ENCODE data around the gene PLA2G4A. TPM values are rescaled to one million over a fixed set of nuclear protein-coding genes. Genes with fewer than 3 reads are reported as not detected.

PLA2G4A gene
- total and polyA plus RNA-seq, 5 donors from 2014 or later = not detected

DNA sequence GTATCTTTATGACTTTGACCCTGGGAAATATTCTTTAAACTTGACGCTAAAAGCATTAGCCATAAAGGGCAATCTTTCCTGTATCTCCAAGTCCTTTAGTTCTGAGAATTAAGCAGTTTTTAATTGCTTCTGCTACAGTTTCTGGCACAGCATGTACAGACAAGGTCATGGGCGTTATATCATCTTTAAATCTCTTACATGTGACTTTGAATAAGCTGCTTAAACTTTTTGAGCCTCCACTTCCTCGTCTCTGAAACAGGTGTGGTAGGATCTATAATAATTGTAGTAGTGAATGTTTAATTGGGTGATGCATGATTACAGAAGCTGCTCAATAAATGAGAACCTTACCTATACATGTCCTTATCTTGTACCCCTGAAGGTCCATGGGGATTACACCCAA is 153.4 kb downstream of the PLA2G4A start:
- ATAC-seq (ENCODE audit: low read depth in 2 of 2) (no peak), DNase-seq (no peak)
- Mint-ChIP-seq H3K9me3 (peaks cover 0 to 1% (median 0%) of the 10 kb centered on the region in 7 donors), H3K27me3 (peaks cover 6% of the 10 kb centered on the region), H3K36me3 (no peaks in the 10 kb centered on the region), H3K4me1 (no peaks in the 10 kb centered on the region), H3K4me3 (no peak overlapping the region), H3K27ac (no peak overlapping the region)
- no peaks in the 10 kb centered on the region for H3K27me3 ChIP-seq (ENCODE audit: control insufficient read depth, insufficient read depth, low read length)
- H3K36me3 ChIP-seq (ENCODE audit: control insufficient read depth, insufficient read depth, low read length) = no peaks in the 10 kb centered on the region
- no peaks in the 10 kb centered on the region for H3K4me1 ChIP-seq (ENCODE audit: control insufficient read depth, insufficient read depth, low read length, poor library complexity, severe bottlenecking)
- no peak overlapping the region for H3K27ac ChIP-seq (ENCODE audit: insufficient read depth, low read length, poor library complexity, severe bottlenecking)
- no peaks in the 10 kb centered on the region for H3K9me3 ChIP-seq (ENCODE audit: control insufficient read depth in 2 of 2, low read length in 2 of 2)
- H3K4me3 ChIP-seq (ENCODE audit: low read depth, low read length) = no peak overlapping the region

DNA sequence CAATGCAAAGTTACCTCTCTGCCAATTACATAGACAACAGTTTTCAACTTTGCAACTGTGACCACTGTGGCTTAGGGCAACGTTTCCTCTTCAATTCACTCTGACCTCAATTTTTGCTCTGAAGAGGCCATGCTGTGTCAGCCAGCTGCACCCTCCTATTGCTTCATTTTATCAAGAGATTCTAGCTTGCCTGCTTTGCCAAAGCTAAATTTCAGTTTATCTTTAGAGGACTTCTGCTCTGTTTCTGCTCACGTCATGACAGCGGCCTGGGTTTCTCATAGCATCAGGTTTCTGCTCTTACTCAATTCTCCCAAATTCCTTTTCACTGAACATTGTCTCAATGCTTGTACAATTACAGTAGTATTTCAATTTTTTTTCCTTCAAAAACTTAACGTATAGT is 154.6 kb downstream of the PLA2G4A start:
- H3K4me1 ChIP-seq (ENCODE audit: control insufficient read depth, insufficient read depth, low read length, poor library complexity, severe bottlenecking) = no peaks in the 10 kb centered on the region
- Mint-ChIP-seq H3K27ac (no peak overlapping the region), H3K4me3 (no peak overlapping the region), H3K36me3 (no peaks in the 10 kb centered on the region), H3K27me3 (peaks cover 6% of the 10 kb centered on the region), H3K9me3 (peaks cover 0 to 1% (median 0%) of the 10 kb centered on the region in 7 donors), H3K4me1 (no peaks in the 10 kb centered on the region)
- H3K27ac ChIP-seq (ENCODE audit: insufficient read depth, low read length, poor library complexity, severe bottlenecking) = no peak overlapping the region
- H3K27me3 ChIP-seq (ENCODE audit: control insufficient read depth, insufficient read depth, low read length) = no peaks in the 10 kb centered on the region
- no peak overlapping the region for H3K4me3 ChIP-seq (ENCODE audit: low read depth, low read length)
- DNase-seq (no peak), ATAC-seq (ENCODE audit: low read depth in 2 of 2) (no peak)
- H3K36me3 ChIP-seq (ENCODE audit: control insufficient read depth, insufficient read depth, low read length) = no peaks in the 10 kb centered on the region
- H3K9me3 ChIP-seq (ENCODE audit: control insufficient read depth in 2 of 2, low read length in 2 of 2) = no peaks in the 10 kb centered on the region

DNA sequence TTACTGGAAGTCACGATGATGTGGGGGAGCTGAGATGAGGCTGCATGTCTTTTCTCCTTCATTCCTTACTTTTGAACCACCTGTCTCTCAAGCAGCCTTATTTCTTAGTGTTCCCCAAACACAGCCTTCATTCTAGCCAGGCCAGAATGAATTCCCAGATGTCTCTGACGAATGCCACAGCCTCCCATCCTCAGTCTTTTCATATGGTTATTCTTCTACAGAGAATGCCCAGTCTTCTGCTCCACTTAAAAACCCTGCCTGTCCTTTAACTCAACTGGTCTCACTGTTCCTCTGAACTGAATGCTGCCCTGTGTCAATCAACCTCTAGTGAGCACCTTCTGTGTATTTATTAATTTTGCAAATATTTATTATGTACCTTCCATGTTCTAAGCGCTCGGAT is 156.2 kb downstream of the PLA2G4A start:
- ATAC-seq (ENCODE audit: low read depth in 2 of 2) = no peak
- H3K36me3 Mint-ChIP-seq = no peaks in the 10 kb centered on the region
- H3K4me1 Mint-ChIP-seq = no peaks in the 10 kb centered on the region

DNA sequence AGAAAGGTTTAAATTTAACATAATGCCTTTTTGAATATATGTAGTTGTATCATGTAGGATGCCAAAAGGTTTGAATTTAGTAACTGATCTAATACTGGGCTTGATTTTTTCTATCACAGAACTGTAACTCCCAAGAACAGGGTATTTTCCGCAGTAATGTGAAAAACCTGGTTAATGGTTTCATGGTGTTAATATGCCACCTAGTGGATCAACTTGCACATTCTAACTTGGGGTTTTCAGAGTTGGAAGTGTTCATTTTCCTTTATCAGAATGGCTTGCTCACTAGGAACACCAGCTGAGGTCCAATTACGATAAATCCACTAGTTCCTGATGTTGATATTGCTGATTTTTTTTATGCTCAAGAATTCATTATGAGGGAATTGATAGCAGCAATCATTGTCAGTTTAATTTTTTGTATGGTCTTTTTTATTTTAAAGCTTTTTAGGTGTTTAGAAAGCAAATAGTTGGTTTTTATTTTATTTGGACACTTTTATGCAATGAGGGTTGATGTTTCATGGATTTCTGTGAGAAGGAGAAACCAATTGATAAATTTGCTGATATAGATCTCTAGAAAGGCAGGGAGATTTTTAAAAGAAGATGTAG is 157.2 kb downstream of the PLA2G4A start:
- no peaks in the 10 kb centered on the region for H3K36me3 Mint-ChIP-seq
- DNase-seq = peak in 2 of 3 donors; percentile 39 to 44
- H3K4me1 Mint-ChIP-seq = no peaks in the 10 kb centered on the region
- no peak overlapping the region for H3K4me3 ChIP-seq (ENCODE audit: low read depth, low read length)
- peaks cover 6% of the 10 kb centered on the region for H3K27me3 Mint-ChIP-seq
- H3K4me3 Mint-ChIP-seq = no peak overlapping the region
- no peak overlapping the region for H3K27ac ChIP-seq (ENCODE audit: insufficient read depth, low read length, poor library complexity, severe bottlenecking)
- no peaks in the 10 kb centered on the region for H3K27me3 ChIP-seq (ENCODE audit: control insufficient read depth, insufficient read depth, low read length)
- H3K27ac Mint-ChIP-seq = no peak overlapping the region
- ATAC-seq (ENCODE audit: low read depth in 2 of 2) = peak in 1 of 2 donors; percentile 34
- H3K9me3 Mint-ChIP-seq = peaks cover 0 to 1% (median 0%) of the 10 kb centered on the region in 7 donors
- H3K9me3 ChIP-seq (ENCODE audit: control insufficient read depth in 2 of 2, low read length in 2 of 2) = no peaks in the 10 kb centered on the region
- H3K4me1 ChIP-seq (ENCODE audit: control insufficient read depth, insufficient read depth, low read length, poor library complexity, severe bottlenecking) = no peaks in the 10 kb centered on the region
- H3K36me3 ChIP-seq (ENCODE audit: control insufficient read depth, insufficient read depth, low read length) = no peaks in the 10 kb centered on the region

More for the DNA sequence above, 156.2 kb downstream of the PLA2G4A start:
- H3K27me3 ChIP-seq (ENCODE audit: control insufficient read depth, insufficient read depth, low read length) = no peaks in the 10 kb centered on the region
- Mint-ChIP-seq H3K27ac (peak overlapping the region in 1 of 3 donors; percentile 30), H3K27me3 (peaks cover 6% of the 10 kb centered on the region), H3K4me3 (no peak overlapping the region), H3K9me3 (peaks cover 0 to 1% (median 0%) of the 10 kb centered on the region in 7 donors)
- no peak overlapping the region for H3K27ac ChIP-seq (ENCODE audit: insufficient read depth, low read length, poor library complexity, severe bottlenecking)
- H3K4me3 ChIP-seq (ENCODE audit: low read depth, low read length) = no peak overlapping the region
- no peaks in the 10 kb centered on the region for H3K9me3 ChIP-seq (ENCODE audit: control insufficient read depth in 2 of 2, low read length in 2 of 2)
- H3K4me1 ChIP-seq (ENCODE audit: control insufficient read depth, insufficient read depth, low read length, poor library complexity, severe bottlenecking) = no peaks in the 10 kb centered on the region
- DNase-seq = no peak
- no peaks in the 10 kb centered on the region for H3K36me3 ChIP-seq (ENCODE audit: control insufficient read depth, insufficient read depth, low read length)

DNA sequence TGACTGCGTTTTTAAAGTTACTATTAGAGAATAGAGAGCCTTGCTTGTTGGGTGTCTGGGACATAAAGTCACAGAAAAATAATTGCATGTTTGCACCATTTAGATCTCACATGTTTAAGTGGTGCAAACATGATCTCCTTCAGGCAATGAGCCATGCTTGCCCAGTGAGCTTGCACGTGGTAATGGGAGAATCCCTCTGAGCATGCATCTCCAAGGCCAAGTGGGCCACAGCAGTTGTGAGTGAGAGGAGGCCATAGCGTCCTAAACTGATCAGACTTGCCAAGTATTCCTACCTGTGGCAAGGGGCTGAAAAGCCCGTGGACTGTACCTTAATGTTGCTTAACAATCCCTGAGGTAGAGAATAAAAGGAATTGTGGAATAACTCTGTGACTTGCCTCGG is 158.3 kb downstream of the PLA2G4A start:
- no peak for ATAC-seq (ENCODE audit: low read depth in 2 of 2)
- H3K27me3 Mint-ChIP-seq = peaks cover 6% of the 10 kb centered on the region
- no peak overlapping the region for H3K27ac Mint-ChIP-seq
- H3K4me1 ChIP-seq (ENCODE audit: control insufficient read depth, insufficient read depth, low read length, poor library complexity, severe bottlenecking) = no peaks in the 10 kb centered on the region
- no peak for DNase-seq
- H3K27me3 ChIP-seq (ENCODE audit: control insufficient read depth, insufficient read depth, low read length) = no peaks in the 10 kb centered on the region
- H3K4me1 Mint-ChIP-seq = no peaks in the 10 kb centered on the region
- H3K27ac ChIP-seq (ENCODE audit: insufficient read depth, low read length, poor library complexity, severe bottlenecking) = no peak overlapping the region
- H3K4me3 ChIP-seq (ENCODE audit: low read depth, low read length) = no peak overlapping the region
- no peaks in the 10 kb centered on the region for H3K36me3 Mint-ChIP-seq
- no peak overlapping the region for H3K4me3 Mint-ChIP-seq
- no peaks in the 10 kb centered on the region for H3K9me3 ChIP-seq (ENCODE audit: control insufficient read depth in 2 of 2, low read length in 2 of 2)
- no peaks in the 10 kb centered on the region for H3K36me3 ChIP-seq (ENCODE audit: control insufficient read depth, insufficient read depth, low read length)
- peaks cover 0 to 1% (median 0%) of the 10 kb centered on the region in 7 donors for H3K9me3 Mint-ChIP-seq

DNA sequence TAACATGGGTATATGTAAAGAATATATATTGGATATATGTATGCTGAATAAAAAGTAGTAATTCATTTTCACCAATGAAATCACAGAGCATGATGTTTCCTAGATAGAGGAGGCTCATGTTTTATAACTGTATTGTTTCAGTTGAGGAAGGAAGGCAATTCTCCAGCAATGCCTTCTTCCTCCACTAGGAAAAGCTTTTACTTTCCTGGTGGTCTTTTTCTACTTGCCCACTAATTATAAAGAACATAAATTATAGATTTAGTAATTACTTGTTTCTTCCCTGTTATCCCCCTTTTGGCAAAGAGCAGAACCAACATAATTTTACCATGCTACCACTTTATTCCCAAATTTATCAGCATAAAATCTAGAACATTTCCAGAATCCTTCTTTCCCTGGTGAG is 159.0 kb downstream of the PLA2G4A start:
- H3K4me1 Mint-ChIP-seq = no peaks in the 10 kb centered on the region
- no peak for ATAC-seq (ENCODE audit: low read depth in 2 of 2)

DNA sequence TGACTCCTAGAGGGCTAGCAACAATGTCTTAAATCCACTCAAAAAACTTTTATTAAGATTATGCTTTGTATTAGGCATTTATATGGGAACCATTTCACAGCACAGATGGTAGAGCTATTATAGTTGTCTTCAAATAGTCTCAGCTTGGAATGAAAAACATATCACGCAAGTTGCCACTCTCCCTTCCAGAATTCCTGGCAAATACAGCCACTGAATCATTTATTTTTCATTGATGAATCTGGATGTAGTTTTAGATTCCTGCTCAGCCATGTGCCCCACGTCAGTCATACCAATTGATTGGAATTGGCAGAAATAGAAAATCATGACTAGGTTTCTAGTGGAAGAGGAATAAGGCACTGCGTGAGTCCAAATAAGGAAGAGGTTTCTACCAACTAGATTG is 165.2 kb downstream of the PLA2G4A start:
- Histone ChIP-seq H3K27me3 (ENCODE audit: control insufficient read depth, insufficient read depth, low read length) (no peaks in the 10 kb centered on the region), H3K27ac (ENCODE audit: insufficient read depth, low read length, poor library complexity, severe bottlenecking) (no peak overlapping the region), H3K4me1 (ENCODE audit: control insufficient read depth, insufficient read depth, low read length, poor library complexity, severe bottlenecking) (no peaks in the 10 kb centered on the region), H3K4me3 (ENCODE audit: low read depth, low read length) (no peak overlapping the region), H3K36me3 (ENCODE audit: control insufficient read depth, insufficient read depth, low read length) (no peaks in the 10 kb centered on the region), H3K9me3 (ENCODE audit: control insufficient read depth in 2 of 2, low read length in 2 of 2) (no peaks in the 10 kb centered on the region)
- no peaks in the 10 kb centered on the region for H3K4me1 Mint-ChIP-seq
- no peaks in the 10 kb centered on the region for H3K36me3 Mint-ChIP-seq
- H3K27ac Mint-ChIP-seq = no peak overlapping the region
- ATAC-seq (ENCODE audit: low read depth in 2 of 2) (no peak), DNase-seq (no peak)
- no peak overlapping the region for H3K4me3 Mint-ChIP-seq
- H3K9me3 Mint-ChIP-seq = no peaks in the 10 kb centered on the region
- H3K27me3 Mint-ChIP-seq = no peaks in the 10 kb centered on the region

More for the DNA sequence above, 159.0 kb downstream of the PLA2G4A start:
- Mint-ChIP-seq H3K4me3 (no peak overlapping the region), H3K27ac (no peak overlapping the region), H3K27me3 (peaks cover 6% of the 10 kb centered on the region), H3K36me3 (no peaks in the 10 kb centered on the region), H3K9me3 (peaks cover 0 to 1% (median 0%) of the 10 kb centered on the region in 7 donors)
- no peak for DNase-seq
- Histone ChIP-seq H3K36me3 (ENCODE audit: control insufficient read depth, insufficient read depth, low read length) (no peaks in the 10 kb centered on the region), H3K27me3 (ENCODE audit: control insufficient read depth, insufficient read depth, low read length) (no peaks in the 10 kb centered on the region), H3K4me1 (ENCODE audit: control insufficient read depth, insufficient read depth, low read length, poor library complexity, severe bottlenecking) (no peaks in the 10 kb centered on the region), H3K27ac (ENCODE audit: insufficient read depth, low read length, poor library complexity, severe bottlenecking) (no peak overlapping the region), H3K9me3 (ENCODE audit: control insufficient read depth in 2 of 2, low read length in 2 of 2) (no peaks in the 10 kb centered on the region), H3K4me3 (ENCODE audit: low read depth, low read length) (no peak overlapping the region)

DNA sequence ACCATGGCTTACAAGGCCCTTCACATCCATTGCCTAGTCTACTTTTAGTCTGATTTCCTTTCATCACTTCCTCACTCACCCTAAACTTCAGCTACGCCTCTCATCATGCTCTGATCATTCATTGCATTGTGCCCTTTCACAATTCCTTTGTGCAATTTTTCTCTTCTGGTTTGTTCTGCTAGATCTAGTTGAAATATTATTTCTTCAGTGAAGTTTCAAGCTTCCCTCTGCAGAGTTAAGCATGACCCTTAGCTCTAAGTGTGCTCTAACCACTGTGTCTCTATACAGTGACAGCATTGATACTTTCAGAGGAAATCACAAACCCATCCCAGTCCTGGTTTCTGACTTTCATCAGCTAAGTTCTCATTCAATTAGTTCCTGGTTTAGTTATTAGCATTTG is 166.1 kb downstream of the PLA2G4A start:
- H3K27ac Mint-ChIP-seq = no peak overlapping the region

More for the DNA sequence above, 166.1 kb downstream of the PLA2G4A start:
- H3K36me3 Mint-ChIP-seq = no peaks in the 10 kb centered on the region
- H3K27me3 ChIP-seq (ENCODE audit: control insufficient read depth, insufficient read depth, low read length) = no peaks in the 10 kb centered on the region
- H3K4me1 Mint-ChIP-seq = no peaks in the 10 kb centered on the region
- no peak for DNase-seq
- ATAC-seq (ENCODE audit: low read depth in 2 of 2) = no peak
- H3K27ac ChIP-seq (ENCODE audit: insufficient read depth, low read length, poor library complexity, severe bottlenecking) = no peak overlapping the region
- no peaks in the 10 kb centered on the region for H3K4me1 ChIP-seq (ENCODE audit: control insufficient read depth, insufficient read depth, low read length, poor library complexity, severe bottlenecking)
- H3K9me3 ChIP-seq (ENCODE audit: control insufficient read depth in 2 of 2, low read length in 2 of 2) = no peaks in the 10 kb centered on the region
- H3K27me3 Mint-ChIP-seq = no peaks in the 10 kb centered on the region
- no peak overlapping the region for H3K4me3 Mint-ChIP-seq
- no peaks in the 10 kb centered on the region for H3K9me3 Mint-ChIP-seq
- H3K4me3 ChIP-seq (ENCODE audit: low read depth, low read length) = no peak overlapping the region
- H3K36me3 ChIP-seq (ENCODE audit: control insufficient read depth, insufficient read depth, low read length) = no peaks in the 10 kb centered on the region
